ENCODE results near the gene LSS.

The LSS gene

GRCh38 chr21:46150491-46151121, 78.0 kb downstream of the LSS start:
- H3K9ac ChIP-seq (ENCODE audit: low read depth, low read length, poor library complexity), result no peak overlapping the region
- no peak overlapping the region for H4K91ac ChIP-seq (ENCODE audit: low read depth, low read length, poor library complexity)
- H3K9me3 ChIP-seq (replicated peaks in 1 of 2; ENCODE audit: control insufficient read depth in 2 of 2, insufficient read depth in 1 of 2, low read depth in 1 of 2, low read length in 2 of 2), result no peaks in the 10 kb centered on the region
- H2BK12ac ChIP-seq (ENCODE audit: low read length), result peak overlapping the region; percentile 84
- H3K4me2 ChIP-seq (ENCODE audit: insufficient read depth, low read length, poor library complexity, severe bottlenecking), result no peak overlapping the region
- peak overlapping the region; percentile 85 for H3K18ac ChIP-seq (ENCODE audit: low read length)
- H3K23ac ChIP-seq (ENCODE audit: low read depth, low read length, poor library complexity), result peak overlapping the region; percentile 43
- peak overlapping the region; percentile 97 for H2AK5ac ChIP-seq (ENCODE audit: low read depth, low read length)
- no peak overlapping the region for H2AFZ ChIP-seq (ENCODE audit: low read length)
- no peaks in the 10 kb centered on the region for H3K27me3 ChIP-seq (ENCODE audit: control insufficient read depth in 3 of 3, insufficient read depth in 3 of 3, low read depth in 1 of 3, low read length in 3 of 3)
- no peak overlapping the region for H3K4me3 ChIP-seq (ENCODE audit: low read length in 2 of 2)
- no peak overlapping the region for H3K27ac ChIP-seq (replicated peaks; ENCODE audit: low read length)
- no peak for DNase-seq (ENCODE audit: low spot score)
- H2BK5ac ChIP-seq (ENCODE audit: low read length), result peak overlapping the region; percentile 53
- H2BK120ac ChIP-seq (ENCODE audit: low read depth, low read length), result no peak overlapping the region
- H4K8ac ChIP-seq (ENCODE audit: low read depth, low read length), result peak overlapping the region; percentile 65
- peaks cover 8 to 19% of the 10 kb centered on the region in 2 donors for H3K4me1 ChIP-seq (ENCODE audit: control insufficient read depth in 2 of 2, insufficient read depth in 1 of 2, low read depth in 1 of 2, low read length in 2 of 2)
- H3K14ac ChIP-seq (ENCODE audit: low read length), result no peak overlapping the region
- H3K4ac ChIP-seq (ENCODE audit: low read length), result no peak overlapping the region
- H3K36me3 ChIP-seq (replicated peaks in 1 of 2; ENCODE audit: control insufficient read depth in 2 of 2, insufficient read depth in 2 of 2, low read length in 2 of 2), result no peaks in the 10 kb centered on the region
- WGBS, 2 donors (ENCODE audit: extremely low coverage in 2 of 2, insufficient read length in 2 of 2, insufficient replicate concordance in 1 of 2), result no CpG with 5 or more reads among the region's 24 CpGs
- peaks cover 6% of the 10 kb centered on the region for H3K79me1 ChIP-seq (ENCODE audit: low read depth, low read length)
- peak overlapping the region; percentile 98 for H2BK15ac ChIP-seq (ENCODE audit: low read length)

- H3K9me3 ChIP-seq (replicated peaks in 1 of 2; ENCODE audit: control insufficient read depth in 2 of 2, insufficient read depth in 1 of 2, low read depth in 1 of 2, low read length in 2 of 2), result no peaks in the 10 kb centered on the region
- peak overlapping the region; percentile 71 for H3K18ac ChIP-seq (ENCODE audit: low read length)
- no peaks in the 10 kb centered on the region for H3K27me3 ChIP-seq (ENCODE audit: control insufficient read depth in 3 of 3, insufficient read depth in 3 of 3, low read depth in 1 of 3, low read length in 3 of 3)
- peak overlapping the region; percentile 21 for H3K9ac ChIP-seq (ENCODE audit: low read depth, low read length, poor library complexity)
- H3K4ac ChIP-seq (ENCODE audit: low read length), result no peak overlapping the region
- no peak overlapping the region for H3K14ac ChIP-seq (ENCODE audit: low read length)
- peak overlapping the region; percentile 85 for H2BK15ac ChIP-seq (ENCODE audit: low read length)
- H3K4me1 ChIP-seq (ENCODE audit: control insufficient read depth in 2 of 2, insufficient read depth in 1 of 2, low read depth in 1 of 2, low read length in 2 of 2), result peaks cover 7 to 15% of the 10 kb centered on the region in 2 donors
- H4K8ac ChIP-seq (ENCODE audit: low read depth, low read length), result no peak overlapping the region
- WGBS, 2 donors (ENCODE audit: extremely low coverage in 2 of 2, insufficient read length in 2 of 2, insufficient replicate concordance in 1 of 2), result no CpG with 5 or more reads among the region's 19 CpGs
- no peak overlapping the region for H3K4me3 ChIP-seq (ENCODE audit: low read length in 2 of 2)
- no peak overlapping the region for H3K4me2 ChIP-seq (ENCODE audit: insufficient read depth, low read length, poor library complexity, severe bottlenecking)
- DNase-seq (ENCODE audit: low spot score), result no peak
- H2BK12ac ChIP-seq (ENCODE audit: low read length), result no peak overlapping the region
- no peak overlapping the region for H4K91ac ChIP-seq (ENCODE audit: low read depth, low read length, poor library complexity)
- H2BK120ac ChIP-seq (ENCODE audit: low read depth, low read length), result no peak overlapping the region
- peak overlapping the region; percentile 43 for H3K23ac ChIP-seq (ENCODE audit: low read depth, low read length, poor library complexity)
- no peak overlapping the region for H2AFZ ChIP-seq (ENCODE audit: low read length)
- peak overlapping the region; percentile 84 for H2AK5ac ChIP-seq (ENCODE audit: low read depth, low read length)
- peaks cover 6% of the 10 kb centered on the region for H3K79me1 ChIP-seq (ENCODE audit: low read depth, low read length)
- H3K36me3 ChIP-seq (replicated peaks in 1 of 2; ENCODE audit: control insufficient read depth in 2 of 2, insufficient read depth in 2 of 2, low read length in 2 of 2), result no peaks in the 10 kb centered on the region
- no peak overlapping the region for H2BK5ac ChIP-seq (ENCODE audit: low read length)
- H3K27ac ChIP-seq (replicated peaks; ENCODE audit: low read length), result no peak overlapping the region
Observed at GRCh38 chr21:46150073-46150472, 78.5 kb downstream of the LSS start.

GRCh38 chr21:46149205-46149901, 79.2 kb downstream of the LSS start:
- peaks cover 0 to 2% of the 10 kb centered on the region in 2 donors for H3K9me3 ChIP-seq (replicated peaks in 1 of 2; ENCODE audit: control insufficient read depth in 2 of 2, insufficient read depth in 1 of 2, low read depth in 1 of 2, low read length in 2 of 2)
- no peak overlapping the region for H3K4me3 ChIP-seq (ENCODE audit: low read length in 2 of 2)
- H4K8ac ChIP-seq (ENCODE audit: low read depth, low read length), result no peak overlapping the region
- no peak overlapping the region for H2AFZ ChIP-seq (ENCODE audit: low read length)
- peak overlapping the region; percentile 57 for H3K18ac ChIP-seq (ENCODE audit: low read length)
- no peak for DNase-seq (ENCODE audit: low spot score)
- H2BK12ac ChIP-seq (ENCODE audit: low read length), result no peak overlapping the region
- no peaks in the 10 kb centered on the region for H3K36me3 ChIP-seq (replicated peaks in 1 of 2; ENCODE audit: control insufficient read depth in 2 of 2, insufficient read depth in 2 of 2, low read length in 2 of 2)
- H4K91ac ChIP-seq (ENCODE audit: low read depth, low read length, poor library complexity), result no peak overlapping the region
- peak overlapping the region; percentile 97 for H3K14ac ChIP-seq (ENCODE audit: low read length)
- no peak overlapping the region for H3K9ac ChIP-seq (ENCODE audit: low read depth, low read length, poor library complexity)
- no peak overlapping the region for H2BK5ac ChIP-seq (ENCODE audit: low read length)
- no peaks in the 10 kb centered on the region for H3K27me3 ChIP-seq (ENCODE audit: control insufficient read depth in 3 of 3, insufficient read depth in 3 of 3, low read depth in 1 of 3, low read length in 3 of 3)
- no peak overlapping the region for H3K4ac ChIP-seq (ENCODE audit: low read length)
- H2AK5ac ChIP-seq (ENCODE audit: low read depth, low read length), result peak overlapping the region; percentile 84
- no peak overlapping the region for H3K23ac ChIP-seq (ENCODE audit: low read depth, low read length, poor library complexity)
- no peak overlapping the region for H3K4me2 ChIP-seq (ENCODE audit: insufficient read depth, low read length, poor library complexity, severe bottlenecking)
- no peak overlapping the region for H3K27ac ChIP-seq (replicated peaks; ENCODE audit: low read length)
- H3K79me1 ChIP-seq (ENCODE audit: low read depth, low read length), result peaks cover 6% of the 10 kb centered on the region
- H3K4me1 ChIP-seq (ENCODE audit: control insufficient read depth in 2 of 2, insufficient read depth in 1 of 2, low read depth in 1 of 2, low read length in 2 of 2), result peaks cover 7 to 15% of the 10 kb centered on the region in 2 donors
- WGBS, 2 donors (ENCODE audit: extremely low coverage in 2 of 2, insufficient read length in 2 of 2, insufficient replicate concordance in 1 of 2), result no CpG with 5 or more reads among the region's 22 CpGs
- H2BK120ac ChIP-seq (ENCODE audit: low read depth, low read length), result no peak overlapping the region
- peak overlapping the region; percentile 3 for H2BK15ac ChIP-seq (ENCODE audit: low read length)

- no peak overlapping the region for H2BK5ac ChIP-seq (ENCODE audit: low read length)
- no peak overlapping the region for H3K9ac ChIP-seq (ENCODE audit: low read depth, low read length, poor library complexity)
- no peak overlapping the region for H3K23ac ChIP-seq (ENCODE audit: low read depth, low read length, poor library complexity)
- H3K4ac ChIP-seq (ENCODE audit: low read length), result no peak overlapping the region
- no peak overlapping the region for H3K4me3 ChIP-seq (ENCODE audit: low read length in 2 of 2)
- DNase-seq (ENCODE audit: low spot score), result no peak
- H3K27me3 ChIP-seq (ENCODE audit: control insufficient read depth in 3 of 3, insufficient read depth in 3 of 3, low read depth in 1 of 3, low read length in 3 of 3), result no peaks in the 10 kb centered on the region
- H3K79me1 ChIP-seq (ENCODE audit: low read depth, low read length), result peaks cover 5% of the 10 kb centered on the region
- no peak overlapping the region for H3K27ac ChIP-seq (replicated peaks; ENCODE audit: low read length)
- H3K9me3 ChIP-seq (replicated peaks in 1 of 2; ENCODE audit: control insufficient read depth in 2 of 2, insufficient read depth in 1 of 2, low read depth in 1 of 2, low read length in 2 of 2), result peaks cover 0 to 2% of the 10 kb centered on the region in 2 donors
- H3K4me1 ChIP-seq (ENCODE audit: control insufficient read depth in 2 of 2, insufficient read depth in 1 of 2, low read depth in 1 of 2, low read length in 2 of 2), result peaks cover 3 to 13% of the 10 kb centered on the region in 2 donors
- H4K91ac ChIP-seq (ENCODE audit: low read depth, low read length, poor library complexity), result no peak overlapping the region
- no peak overlapping the region for H4K8ac ChIP-seq (ENCODE audit: low read depth, low read length)
- H2BK120ac ChIP-seq (ENCODE audit: low read depth, low read length), result no peak overlapping the region
- no CpG with 5 or more reads among the region's 11 CpGs for WGBS, 2 donors (ENCODE audit: extremely low coverage in 2 of 2, insufficient read length in 2 of 2, insufficient replicate concordance in 1 of 2)
- no peak overlapping the region for H2AFZ ChIP-seq (ENCODE audit: low read length)
- no peak overlapping the region for H3K4me2 ChIP-seq (ENCODE audit: insufficient read depth, low read length, poor library complexity, severe bottlenecking)
- H3K14ac ChIP-seq (ENCODE audit: low read length), result no peak overlapping the region
- H3K18ac ChIP-seq (ENCODE audit: low read length), result no peak overlapping the region
- no peak overlapping the region for H2BK12ac ChIP-seq (ENCODE audit: low read length)
- H3K36me3 ChIP-seq (replicated peaks in 1 of 2; ENCODE audit: control insufficient read depth in 2 of 2, insufficient read depth in 2 of 2, low read length in 2 of 2), result no peaks in the 10 kb centered on the region
- no peak overlapping the region for H2AK5ac ChIP-seq (ENCODE audit: low read depth, low read length)
- no peak overlapping the region for H2BK15ac ChIP-seq (ENCODE audit: low read length)
Observed at GRCh38 chr21:46148106-46148505, 80.5 kb downstream of the LSS start.
